Mesendoderm (in vitro differentiated cells): ENCODE data around the gene ERF.
A peak's percentile ranks its signal among the peaks of the same experiment; 100 is the strongest.

Source experiments
- DNase-seq: peaks from one replicate; pipeline ENCODE4 v3.0.0; 2013
- H2AK5ac ChIP-seq: 2 replicates; pipeline ENCODE4 v1.6.1; 2013; ENCODE audit warnings: low read length, inconsistent platforms
- H2BK120ac ChIP-seq: 2 replicates; pipeline ENCODE4 v1.6.1; 2013; ENCODE audit warnings: low read depth, mild to moderate bottlenecking, low read length, moderate library complexity, mixed read lengths
- H2BK15ac ChIP-seq: replicated peaks from 2 replicates; pipeline ENCODE4 v1.6.1; 2013; ENCODE audit warnings: low read depth, mild to moderate bottlenecking, moderate library complexity
- H2BK5ac ChIP-seq: 2 replicates; pipeline ENCODE4 v1.6.1; 2013; ENCODE audit warnings: low read length, inconsistent platforms
- H3K18ac ChIP-seq: 2 replicates; pipeline ENCODE4 v1.6.1; 2013; ENCODE audit warnings: mild to moderate bottlenecking, low read length, mixed read lengths
- H3K23ac ChIP-seq: one replicate; pipeline ENCODE4 v1.6.1; 2013; ENCODE audit warnings: low read length
- H3K27ac ChIP-seq: 2 replicates; pipeline ENCODE4 v1.5.1; 2013; ENCODE audit warnings: low read depth, mild to moderate bottlenecking, inconsistent platforms, low read length, moderate library complexity
- H3K27me3 ChIP-seq: 2 replicates; pipeline ENCODE4 v1.6.1; 2013; ENCODE audit warnings: low read length, control low read depth, mild to moderate bottlenecking, inconsistent platforms; ENCODE audit not compliant: insufficient read depth, poor library complexity
- H3K36me3 ChIP-seq: 2 replicates; pipeline ENCODE4 v1.6.1; 2013; ENCODE audit warnings: low read length, inconsistent platforms; ENCODE audit not compliant: control insufficient read depth, insufficient read depth
- H3K4ac ChIP-seq: one replicate; pipeline ENCODE4 v1.6.1; 2013; ENCODE audit warnings: low read depth, mild to moderate bottlenecking, low read length, moderate library complexity
- H3K4me1 ChIP-seq: 2 replicates; pipeline ENCODE4 v1.6.1; 2013; ENCODE audit warnings: low read depth, low read length, inconsistent platforms; ENCODE audit not compliant: control insufficient read depth
- H3K4me2 ChIP-seq: 2 replicates; pipeline ENCODE4 v1.6.1; 2013; ENCODE audit warnings: low read length
- H3K4me3 ChIP-seq: 2 replicates; pipeline ENCODE4 v1.5.1; 2013; ENCODE audit warnings: mild to moderate bottlenecking, low read length
- H3K56ac ChIP-seq: one replicate; pipeline ENCODE4 v1.6.1; 2013; ENCODE audit warnings: low read length
- H3K79me1 ChIP-seq: 2 replicates; pipeline ENCODE4 v1.6.1; 2013; ENCODE audit warnings: low read length, inconsistent platforms
- H3K79me2 ChIP-seq: 2 replicates; pipeline ENCODE4 v1.6.1; 2013; ENCODE audit warnings: mild to moderate bottlenecking, low read length; ENCODE audit not compliant: control insufficient read depth, insufficient read depth
- H3K9ac ChIP-seq: 2 replicates; pipeline ENCODE4 v1.6.1; 2013; ENCODE audit warnings: low read length, inconsistent platforms
- H4K5ac ChIP-seq: one replicate; pipeline ENCODE4 v1.6.1; 2013; ENCODE audit warnings: low read length
- H4K8ac ChIP-seq: one replicate; pipeline ENCODE4 v1.6.1; 2013; ENCODE audit warnings: low read depth, mild to moderate bottlenecking, control low read depth, low read length, moderate library complexity
- WGBS: extraction: QIAGEN DNeasy Blood & Tissue Kit; methylation state at CpG from one replicate; pipeline ENCODE4 v1.1.7; 2013; ENCODE audit warnings: low lambda C conversion rate, missing lambda C conversion rate; ENCODE audit not compliant: insufficient coverage; ENCODE audit errors: extremely low coverage; 5-methylcytosine and 5-hydroxymethylcytosine counted together

ERF gene

GRCh38 chr19:42249149-42249750 is 5.7 kb downstream of the ERF start:
- Histone ChIP-seq H3K79me2 (peaks cover 29% of the 10 kb centered on the region), H3K79me1 (peaks cover 21% of the 10 kb centered on the region), H2BK5ac (no peak overlapping the region), H3K4me3 (no peak overlapping the region), H2BK120ac (no peak overlapping the region), H4K8ac (no peak overlapping the region), H3K56ac (no peak overlapping the region), H3K4ac (no peak overlapping the region), H3K27me3 (no peaks in the 10 kb centered on the region), H2AK5ac (no peak overlapping the region), H3K23ac (no peak overlapping the region), H3K4me2 (no peak overlapping the region), H2BK15ac (no peak overlapping the region), H3K4me1 (peaks cover 11% of the 10 kb centered on the region), H3K36me3 (peaks cover 8% of the 10 kb centered on the region), H3K27ac (no peak overlapping the region), H4K5ac (no peak overlapping the region), H3K9ac (no peak overlapping the region), H3K18ac (no peak overlapping the region)
- WGBS, result no CpG with 5 or more reads among the region's 36 CpGs
- no peak for DNase-seq

- no peak overlapping the region for H4K5ac ChIP-seq
- no peak overlapping the region for H3K4me3 ChIP-seq
- H2BK15ac ChIP-seq, result no peak overlapping the region
- no peak overlapping the region for H2BK120ac ChIP-seq
- H3K56ac ChIP-seq, result no peak overlapping the region
- H3K27ac ChIP-seq, result no peak overlapping the region
- H3K4ac ChIP-seq, result no peak overlapping the region
- H3K9ac ChIP-seq, result no peak overlapping the region
- H3K79me2 ChIP-seq, result peaks cover 29% of the 10 kb centered on the region
- H3K23ac ChIP-seq, result no peak overlapping the region
- H2BK5ac ChIP-seq, result no peak overlapping the region
- no peak overlapping the region for H3K4me2 ChIP-seq
- H3K4me1 ChIP-seq, result peaks cover 11% of the 10 kb centered on the region
- H4K8ac ChIP-seq, result no peak overlapping the region
- WGBS, result no CpG with 5 or more reads among the region's 41 CpGs
- H3K27me3 ChIP-seq, result no peaks in the 10 kb centered on the region
- peaks cover 21% of the 10 kb centered on the region for H3K79me1 ChIP-seq
- no peak overlapping the region for H2AK5ac ChIP-seq
- H3K18ac ChIP-seq, result no peak overlapping the region
- no peak for DNase-seq
- peaks cover 8% of the 10 kb centered on the region for H3K36me3 ChIP-seq
Observed at GRCh38 chr19:42248270-42249148, 6.4 kb downstream of the ERF start.

- no peak overlapping the region for H3K27ac ChIP-seq
- no CpG with 5 or more reads among the region's 6 CpGs for WGBS
- peaks cover 22% of the 10 kb centered on the region for H3K79me2 ChIP-seq
- H3K18ac ChIP-seq, result no peak overlapping the region
- H2BK5ac ChIP-seq, result no peak overlapping the region
- no peak overlapping the region for H4K5ac ChIP-seq
- no peak overlapping the region for H3K9ac ChIP-seq
- no peak for DNase-seq
- H3K23ac ChIP-seq, result no peak overlapping the region
- no peak overlapping the region for H4K8ac ChIP-seq
- peaks cover 20% of the 10 kb centered on the region for H3K79me1 ChIP-seq
- H2AK5ac ChIP-seq, result no peak overlapping the region
- H3K4ac ChIP-seq, result no peak overlapping the region
- H2BK15ac ChIP-seq, result no peak overlapping the region
- H3K4me3 ChIP-seq, result no peak overlapping the region
- no peak overlapping the region for H3K56ac ChIP-seq
- no peaks in the 10 kb centered on the region for H3K27me3 ChIP-seq
- H3K4me2 ChIP-seq, result no peak overlapping the region
- peaks cover 10% of the 10 kb centered on the region for H3K4me1 ChIP-seq
- H3K36me3 ChIP-seq, result peaks cover 8% of the 10 kb centered on the region
- H2BK120ac ChIP-seq, result no peak overlapping the region
Observed at GRCh38 chr19:42247640-42248199, 7.2 kb downstream of the ERF start.

DNA sequence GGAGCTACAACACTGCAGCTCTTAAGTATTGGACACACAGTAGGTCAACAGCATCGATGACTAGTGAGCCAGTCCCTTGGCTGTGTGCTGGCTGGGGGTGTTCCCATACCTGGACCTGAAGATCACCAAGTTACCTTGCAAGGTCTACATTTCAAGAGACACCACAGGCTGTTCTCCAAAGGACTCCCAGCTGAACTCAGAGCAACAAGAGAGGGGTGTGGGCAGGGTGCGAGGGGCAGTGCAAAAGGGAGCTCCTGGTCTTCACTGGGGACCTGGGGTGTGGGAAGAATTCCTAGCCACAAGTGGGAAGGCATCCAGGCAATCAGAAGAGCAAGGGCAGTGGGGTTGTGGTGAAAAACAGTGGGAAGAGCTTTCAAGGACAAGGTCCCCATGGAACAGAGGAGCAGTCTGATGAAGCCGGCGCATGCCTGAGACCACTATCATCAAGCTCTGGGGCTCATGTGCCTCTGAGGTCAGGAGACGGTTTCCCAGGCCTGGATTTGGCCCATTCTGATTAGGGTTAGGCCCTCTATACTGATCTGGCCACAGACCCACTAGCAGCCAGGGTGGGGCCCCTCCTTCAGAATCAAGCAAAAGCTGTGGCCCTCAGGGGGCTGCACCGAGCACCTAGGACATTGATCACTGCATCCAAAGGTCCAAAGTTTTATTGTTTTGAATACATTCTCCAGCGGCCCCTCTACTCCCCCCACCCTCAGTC is 7.8 kb downstream of the ERF start:
- no peak overlapping the region for H2BK15ac ChIP-seq
- H2BK5ac ChIP-seq, result no peak overlapping the region
- H4K5ac ChIP-seq, result no peak overlapping the region
- H3K9ac ChIP-seq, result no peak overlapping the region
- H3K4me1 ChIP-seq, result peaks cover 6% of the 10 kb centered on the region
- H3K27me3 ChIP-seq, result no peaks in the 10 kb centered on the region
- no peak for DNase-seq
- peaks cover 8% of the 10 kb centered on the region for H3K36me3 ChIP-seq
- no peak overlapping the region for H3K23ac ChIP-seq
- H2BK120ac ChIP-seq, result no peak overlapping the region
- no peak overlapping the region for H3K4ac ChIP-seq
- WGBS, result no CpG with 5 or more reads among the region's 7 CpGs
- H3K27ac ChIP-seq, result no peak overlapping the region
- no peak overlapping the region for H3K4me2 ChIP-seq
- H2AK5ac ChIP-seq, result no peak overlapping the region
- no peak overlapping the region for H3K18ac ChIP-seq
- no peak overlapping the region for H3K4me3 ChIP-seq
- peaks cover 18% of the 10 kb centered on the region for H3K79me1 ChIP-seq
- no peak overlapping the region for H3K56ac ChIP-seq
- H3K79me2 ChIP-seq, result peaks cover 16% of the 10 kb centered on the region
- no peak overlapping the region for H4K8ac ChIP-seq

DNA sequence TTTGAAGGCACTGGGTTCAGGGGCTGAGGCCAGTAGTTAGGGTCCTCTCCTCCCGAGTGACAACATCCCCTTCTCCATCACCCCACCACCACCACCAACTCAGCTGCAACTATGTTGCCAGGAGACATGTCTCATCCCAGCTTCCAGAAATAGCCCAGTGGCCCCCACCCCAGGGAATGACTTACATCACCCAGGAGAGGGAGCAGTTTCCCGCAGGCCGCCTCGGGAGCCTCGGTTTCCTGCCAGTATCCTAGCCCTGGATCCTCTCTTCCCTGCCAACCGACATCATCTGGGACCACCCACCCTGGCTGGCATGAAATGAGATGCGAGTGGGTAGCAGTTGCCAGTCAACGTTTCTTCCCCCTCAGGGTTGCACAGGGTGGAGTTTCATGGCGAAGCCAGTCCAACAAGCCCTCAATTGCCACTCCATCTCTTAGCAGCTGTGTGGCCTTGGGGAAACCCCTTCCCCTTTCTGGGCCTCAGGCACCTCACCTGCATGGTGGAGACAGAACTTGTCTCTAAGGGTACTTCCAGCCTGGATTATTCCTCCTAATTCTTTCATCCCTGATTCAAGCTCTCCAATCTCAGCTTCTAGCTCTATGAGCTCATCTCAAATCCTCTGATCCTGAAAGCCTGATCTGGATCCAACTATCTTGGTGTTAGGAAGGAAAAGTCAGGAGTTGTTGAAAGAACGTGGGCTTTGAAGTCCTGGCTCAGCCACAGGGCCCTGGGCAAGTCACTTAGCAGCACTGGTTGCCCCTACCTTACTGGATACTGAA is 8.6 kb downstream of the ERF start:
- H3K4me3 ChIP-seq, result no peak overlapping the region
- no peak overlapping the region for H2AK5ac ChIP-seq
- H3K56ac ChIP-seq, result peak overlapping the region; percentile 22
- no peak overlapping the region for H2BK15ac ChIP-seq
- H4K8ac ChIP-seq, result no peak overlapping the region
- H3K4ac ChIP-seq, result no peak overlapping the region
- no peak overlapping the region for H3K27ac ChIP-seq
- H3K4me1 ChIP-seq, result no peaks in the 10 kb centered on the region
- peaks cover 15% of the 10 kb centered on the region for H3K79me2 ChIP-seq
- peaks cover 8% of the 10 kb centered on the region for H3K36me3 ChIP-seq
- H3K9ac ChIP-seq, result no peak overlapping the region
- no CpG with 5 or more reads among the region's 10 CpGs for WGBS
- DNase-seq, result peak; percentile 82
- no peak overlapping the region for H2BK5ac ChIP-seq
- H3K18ac ChIP-seq, result no peak overlapping the region
- H4K5ac ChIP-seq, result no peak overlapping the region
- H2BK120ac ChIP-seq, result no peak overlapping the region
- peaks cover 18% of the 10 kb centered on the region for H3K79me1 ChIP-seq
- no peak overlapping the region for H3K23ac ChIP-seq
- no peaks in the 10 kb centered on the region for H3K27me3 ChIP-seq
- H3K4me2 ChIP-seq, result no peak overlapping the region
